ENCODE measurements around the gene UBL3. TPM values are rescaled to one million over a fixed set of nuclear protein-coding genes. Genes with fewer than 3 reads are reported as not detected.

UBL3 gene
- polyA plus RNA-seq, 1 donor (not counting 4 experiments of a cell fraction or from before 2014, with no cell fraction given), result 10.5 TPM

- Histone ChIP-seq H3K4me3 (ENCODE audit: control insufficient read depth in 2 of 3, extremely low read depth in 1 of 3, insufficient read depth in 2 of 3, low read depth in 1 of 3, low read length in 3 of 3) (no peak overlapping the region), H3K79me2 (ENCODE audit: control insufficient read depth, insufficient read depth, low read length) (peaks cover 8% of the 10 kb centered on the region), H3K9me1 (ENCODE audit: control insufficient read depth, extremely low read depth, insufficient read depth, low read length) (no peaks in the 10 kb centered on the region), H3K4me2 (ENCODE audit: control insufficient read depth, extremely low read depth, insufficient read depth, low read depth, low read length) (no peak overlapping the region), H2AFZ (ENCODE audit: control insufficient read depth, low read length) (no peak overlapping the region), H3K27ac (ENCODE audit: control insufficient read depth, insufficient read depth, low read length) (no peak overlapping the region), H3K4me1 (ENCODE audit: control insufficient read depth, extremely low read depth, insufficient read depth, low read length) (no peaks in the 10 kb centered on the region), H3K27me3 (ENCODE audit: control insufficient read depth, extremely low read depth, insufficient read depth, low read length) (no peaks in the 10 kb centered on the region), H3K36me3 (ENCODE audit: control insufficient read depth in 2 of 2, extremely low read depth in 1 of 2, insufficient read depth in 2 of 2, low read length in 2 of 2) (no peaks in the 10 kb centered on the region), H4K20me1 (ENCODE audit: control insufficient read depth, extremely low read depth, insufficient read depth, low read length) (no peaks in the 10 kb centered on the region), H3K9ac (ENCODE audit: control insufficient read depth, extremely low read depth, insufficient read depth, low read length) (no peak overlapping the region), H3K9me3 (ENCODE audit: control insufficient read depth, low read depth, low read length) (no peaks in the 10 kb centered on the region)
- TF ChIP-seq EZH2 (IDR thresholded peaks at IDR 0.05; ENCODE audit: low read length), result no peak
- TF ChIP-seq CTCF (optimal IDR thresholded peaks at IDR 0.05 in 1 of 3, IDR thresholded peaks at IDR 0.05 in 1 of 3, conservative IDR thresholded peaks at IDR 0.05 in 1 of 3; ENCODE audit: extremely low read depth in 1 of 3, insufficient read depth in 2 of 3, low read length in 3 of 3), result no peak
- dilution Hi-C loops (cut with MboI; ENCODE audit: extremely low pct_ligation_motif_present, low sequenced_read_pairs), result no loop called here
- no peak for FAIRE-seq
- no peak for DNase-seq (ENCODE audit: low read depth, low spot score)
These were observed 40.2 kb downstream of the UBL3 start for GRCh38 chr13:29810145-29810742.

GRCh38 chr13:29808264-29808663, 42.2 kb downstream of the UBL3 start:
- Histone ChIP-seq H3K36me3 (ENCODE audit: control insufficient read depth in 2 of 2, extremely low read depth in 1 of 2, insufficient read depth in 2 of 2, low read length in 2 of 2) (no peaks in the 10 kb centered on the region), H3K4me1 (ENCODE audit: control insufficient read depth, extremely low read depth, insufficient read depth, low read length) (no peaks in the 10 kb centered on the region), H4K20me1 (ENCODE audit: control insufficient read depth, extremely low read depth, insufficient read depth, low read length) (no peaks in the 10 kb centered on the region), H3K9me1 (ENCODE audit: control insufficient read depth, extremely low read depth, insufficient read depth, low read length) (no peaks in the 10 kb centered on the region), H3K9ac (ENCODE audit: control insufficient read depth, extremely low read depth, insufficient read depth, low read length) (no peak overlapping the region), H3K4me3 (ENCODE audit: control insufficient read depth in 2 of 3, extremely low read depth in 1 of 3, insufficient read depth in 2 of 3, low read depth in 1 of 3, low read length in 3 of 3) (no peak overlapping the region), H2AFZ (ENCODE audit: control insufficient read depth, low read length) (no peak overlapping the region), H3K27ac (ENCODE audit: control insufficient read depth, insufficient read depth, low read length) (no peak overlapping the region), H3K27me3 (ENCODE audit: control insufficient read depth, extremely low read depth, insufficient read depth, low read length) (no peaks in the 10 kb centered on the region), H3K9me3 (ENCODE audit: control insufficient read depth, low read depth, low read length) (no peaks in the 10 kb centered on the region), H3K79me2 (ENCODE audit: control insufficient read depth, insufficient read depth, low read length) (no peaks in the 10 kb centered on the region), H3K4me2 (ENCODE audit: control insufficient read depth, extremely low read depth, insufficient read depth, low read depth, low read length) (no peak overlapping the region)
- TF ChIP-seq EZH2 (IDR thresholded peaks at IDR 0.05; ENCODE audit: low read length) (no peak), CTCF (optimal IDR thresholded peaks at IDR 0.05 in 1 of 3, IDR thresholded peaks at IDR 0.05 in 1 of 3, conservative IDR thresholded peaks at IDR 0.05 in 1 of 3; ENCODE audit: extremely low read depth in 1 of 3, insufficient read depth in 2 of 3, low read length in 3 of 3) (no peak)
- FAIRE-seq, result no peak
- dilution Hi-C loops (cut with MboI; ENCODE audit: extremely low pct_ligation_motif_present, low sequenced_read_pairs), result no loop called here
- no peak for DNase-seq (ENCODE audit: low read depth, low spot score)
